ENCODE measurements around the gene MAP1LC3B. TPM values are rescaled to one million over a fixed set of nuclear protein-coding genes. Genes with fewer than 3 reads are reported as not detected.
A peak's percentile ranks its signal among the peaks of the same experiment; 100 is the strongest.
"Not testable (repeated sequence)": the region's sequence is repeated elsewhere in the genome, so short reads cannot be mapped to it uniquely, and the experiment has no call there.

The MAP1LC3B gene
- polyA plus RNA-seq, 1 donor from 2014 or later = 141 TPM

- Mint-ChIP-seq H3K9me3 (no peaks in the 10 kb centered on the region), H3K27me3 (no peaks in the 10 kb centered on the region), H3K36me3 (peaks cover 5% of the 10 kb centered on the region), H3K4me3 (no peak overlapping the region), H3K4me1 (peaks cover 0 to 6% (median 0%) of the 10 kb centered on the region in 3 donors), H3K27ac (no peak overlapping the region)
These were observed 40.8 kb upstream of the MAP1LC3B start for GRCh38 chr16:87351320-87351698.

- H3K4me3 Mint-ChIP-seq = no peak overlapping the region
- no peaks in the 10 kb centered on the region for H3K9me3 Mint-ChIP-seq
- H3K27ac Mint-ChIP-seq = no peak overlapping the region
- H3K36me3 Mint-ChIP-seq = peaks cover 5% of the 10 kb centered on the region
- no peaks in the 10 kb centered on the region for H3K27me3 Mint-ChIP-seq
- H3K4me1 Mint-ChIP-seq = peaks cover 0 to 6% (median 0%) of the 10 kb centered on the region in 3 donors
These were observed 39.3 kb upstream of the MAP1LC3B start for GRCh38 chr16:87352818-87353217.

- H3K4me1 Mint-ChIP-seq = peaks cover 0 to 6% (median 0%) of the 10 kb centered on the region in 3 donors
- no peaks in the 10 kb centered on the region for H3K9me3 Mint-ChIP-seq
- no peaks in the 10 kb centered on the region for H3K27me3 Mint-ChIP-seq
- H3K4me3 Mint-ChIP-seq = no peak overlapping the region
- peaks cover 5% of the 10 kb centered on the region for H3K36me3 Mint-ChIP-seq
- no peak overlapping the region for H3K27ac Mint-ChIP-seq
These were observed 38.5 kb upstream of the MAP1LC3B start for GRCh38 chr16:87353613-87354012.

DNA sequence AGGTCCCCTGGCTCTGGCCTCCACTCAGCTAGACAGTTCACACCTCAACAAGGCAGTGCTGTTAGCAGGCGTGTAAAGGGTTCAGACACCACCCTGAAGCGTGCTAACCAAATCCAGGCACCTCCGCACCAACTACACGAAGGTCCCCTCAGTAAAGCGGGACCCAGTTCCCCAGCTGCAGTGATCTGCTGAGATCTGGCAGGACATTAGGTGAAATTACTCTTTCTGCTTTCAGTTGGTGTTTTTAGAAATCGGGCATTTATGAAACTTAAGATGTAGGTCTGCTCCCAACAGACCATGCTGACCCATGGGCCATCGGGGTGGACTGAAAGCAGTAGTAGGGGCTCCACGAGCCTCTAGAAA is 35.7 kb upstream of the MAP1LC3B start:
- no peak overlapping the region for H3K27ac Mint-ChIP-seq
- H3K4me1 Mint-ChIP-seq = peaks cover 0 to 5% (median 0%) of the 10 kb centered on the region in 3 donors
- H3K4me3 Mint-ChIP-seq = no peak overlapping the region
- H3K27me3 Mint-ChIP-seq = no peaks in the 10 kb centered on the region
- H3K9me3 Mint-ChIP-seq = no peaks in the 10 kb centered on the region
- H3K36me3 Mint-ChIP-seq = peaks cover 2% of the 10 kb centered on the region

DNA sequence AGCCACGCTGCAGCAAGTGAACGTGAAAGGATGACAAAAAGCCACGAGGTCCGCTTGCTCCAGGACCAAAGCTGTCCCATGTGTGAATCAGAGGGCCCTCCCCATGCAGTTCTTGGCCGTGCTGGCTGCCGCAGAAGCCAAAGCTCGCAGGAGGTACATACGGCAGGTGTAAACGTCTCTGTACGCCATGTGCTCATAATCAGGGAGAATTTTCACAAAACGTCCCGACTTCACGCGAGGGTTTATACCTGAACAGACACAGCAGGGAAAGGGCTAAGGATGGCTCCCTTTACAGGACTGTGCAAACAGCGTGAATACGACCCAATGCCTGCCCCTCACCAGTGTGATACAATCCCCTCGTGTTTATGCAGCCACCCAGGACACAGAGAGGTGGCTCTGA is 33.9 kb upstream of the MAP1LC3B start:
- Mint-ChIP-seq H3K27me3 (no peaks in the 10 kb centered on the region), H3K9me3 (no peaks in the 10 kb centered on the region), H3K36me3 (peaks cover 2% of the 10 kb centered on the region), H3K27ac (peak overlapping the region in 1 of 3 donors; percentile 10), H3K4me1 (peaks cover 0 to 5% (median 0%) of the 10 kb centered on the region in 3 donors), H3K4me3 (no peak overlapping the region)

- peaks cover 0 to 5% (median 0%) of the 10 kb centered on the region in 3 donors for H3K4me1 Mint-ChIP-seq
- H3K27me3 Mint-ChIP-seq = no peaks in the 10 kb centered on the region
- no peaks in the 10 kb centered on the region for H3K9me3 Mint-ChIP-seq
- H3K27ac Mint-ChIP-seq = no peak overlapping the region
- H3K36me3 Mint-ChIP-seq = peaks cover 2% of the 10 kb centered on the region
- H3K4me3 Mint-ChIP-seq = no peak overlapping the region
These were observed 33.4 kb upstream of the MAP1LC3B start for GRCh38 chr16:87358696-87359095.

DNA sequence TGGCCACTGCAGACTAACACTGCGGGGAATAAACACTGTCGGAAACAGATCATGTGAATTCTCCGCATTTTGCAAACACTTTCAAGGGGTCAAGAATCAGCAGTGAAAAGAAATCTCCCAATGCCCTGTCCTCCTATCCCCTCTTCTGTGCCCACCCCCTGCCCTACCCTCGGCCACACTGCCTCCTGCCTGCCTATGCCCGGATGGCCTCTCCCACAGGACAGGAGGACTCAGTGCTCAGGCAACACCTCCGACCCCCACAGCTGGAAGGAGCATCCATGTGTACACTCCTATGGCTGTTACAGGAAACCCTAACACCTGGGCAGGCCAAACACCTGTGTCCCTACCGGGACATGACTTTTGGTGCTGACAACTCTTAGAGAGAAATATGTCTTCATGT is 33.0 kb upstream of the MAP1LC3B start:
- no peak overlapping the region for H3K4me3 Mint-ChIP-seq
- no peaks in the 10 kb centered on the region for H3K27me3 Mint-ChIP-seq
- peaks cover 0 to 5% (median 0%) of the 10 kb centered on the region in 3 donors for H3K4me1 Mint-ChIP-seq
- peaks cover 2% of the 10 kb centered on the region for H3K36me3 Mint-ChIP-seq
- H3K9me3 Mint-ChIP-seq = no peaks in the 10 kb centered on the region
- no peak overlapping the region for H3K27ac Mint-ChIP-seq

GRCh38 chr16:87360862-87361610 is 31.1 kb upstream of the MAP1LC3B start:
- no peaks in the 10 kb centered on the region for H3K27me3 Mint-ChIP-seq
- no peaks in the 10 kb centered on the region for H3K9me3 Mint-ChIP-seq
- no peak overlapping the region for H3K4me3 Mint-ChIP-seq
- H3K36me3 Mint-ChIP-seq = peaks cover 2% of the 10 kb centered on the region
- peak overlapping the region in 1 of 3 donors; percentile 16 for H3K27ac Mint-ChIP-seq
- H3K4me1 Mint-ChIP-seq = peaks cover 0 to 5% (median 2%) of the 10 kb centered on the region in 3 donors

GRCh38 chr16:87361916-87362619 is 30.1 kb upstream of the MAP1LC3B start:
- Mint-ChIP-seq H3K27ac (no peak overlapping the region), H3K4me1 (peaks cover 0 to 5% (median 2%) of the 10 kb centered on the region in 3 donors), H3K9me3 (no peaks in the 10 kb centered on the region), H3K36me3 (peaks cover 2% of the 10 kb centered on the region), H3K4me3 (no peak overlapping the region), H3K27me3 (no peaks in the 10 kb centered on the region)

- not testable (repeated sequence) for H3K4me3 Mint-ChIP-seq, H3K27ac Mint-ChIP-seq, H3K27me3 Mint-ChIP-seq, H3K9me3 Mint-ChIP-seq, H3K36me3 Mint-ChIP-seq
- H3K4me1 Mint-ChIP-seq = peaks cover 3 to 15% (median 6%) of the 10 kb centered on the region in 3 donors
These were observed 29.1 kb upstream of the MAP1LC3B start for GRCh38 chr16:87362828-87363559.

- peaks cover 10 to 21% (median 15%) of the 10 kb centered on the region in 3 donors for H3K4me1 Mint-ChIP-seq
- peaks cover 2% of the 10 kb centered on the region for H3K36me3 Mint-ChIP-seq
- H3K27ac Mint-ChIP-seq = no peak overlapping the region
- H3K27me3 Mint-ChIP-seq = no peaks in the 10 kb centered on the region
- H3K4me3 Mint-ChIP-seq = no peak overlapping the region
- no peaks in the 10 kb centered on the region for H3K9me3 Mint-ChIP-seq
These were observed 28.2 kb upstream of the MAP1LC3B start for GRCh38 chr16:87363771-87364455.

DNA sequence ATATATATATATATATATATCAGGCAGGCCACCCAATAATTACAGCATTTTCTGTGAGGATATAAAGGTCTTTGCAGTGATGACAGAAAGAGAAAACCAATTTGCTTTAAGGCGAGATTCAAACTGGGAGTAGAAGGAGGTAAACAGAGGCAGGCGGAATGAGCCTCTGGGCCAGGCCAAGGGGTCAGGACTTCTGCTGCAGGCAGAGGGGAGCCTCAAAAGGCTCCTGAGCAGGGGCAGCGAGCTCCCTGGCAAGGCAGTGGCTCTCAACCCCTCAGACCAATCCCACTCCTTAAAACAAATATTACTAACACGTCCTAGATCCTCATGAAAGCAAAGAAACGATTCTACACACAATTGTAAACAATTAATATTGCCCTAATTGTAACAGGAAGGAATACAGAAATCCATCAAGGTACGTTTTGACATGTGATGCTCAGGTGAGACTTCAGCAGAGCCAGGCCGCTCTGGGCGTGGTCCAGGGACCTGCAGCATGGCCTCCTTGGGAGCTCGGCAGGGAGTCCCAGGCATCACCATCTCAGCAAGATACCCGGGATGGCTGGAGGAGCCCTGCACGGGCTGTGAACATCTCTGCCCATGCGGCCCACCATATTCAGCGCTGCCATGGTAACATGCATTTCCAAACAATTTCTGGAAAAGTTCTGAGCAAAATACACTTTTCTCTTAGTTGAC is 27.0 kb upstream of the MAP1LC3B start:
- Mint-ChIP-seq H3K36me3 (peaks cover 2% of the 10 kb centered on the region), H3K27ac (no peak overlapping the region), H3K4me3 (no peak overlapping the region), H3K9me3 (no peaks in the 10 kb centered on the region), H3K4me1 (peaks cover 10 to 22% (median 19%) of the 10 kb centered on the region in 3 donors), H3K27me3 (no peaks in the 10 kb centered on the region)

- Mint-ChIP-seq H3K27me3 (no peaks in the 10 kb centered on the region), H3K36me3 (no peaks in the 10 kb centered on the region), H3K9me3 (no peaks in the 10 kb centered on the region), H3K4me3 (no peak overlapping the region), H3K27ac (peak overlapping the region in 1 of 3 donors; percentile 48), H3K4me1 (peaks cover 12 to 22% (median 19%) of the 10 kb centered on the region in 3 donors)
These were observed 25.8 kb upstream of the MAP1LC3B start for GRCh38 chr16:87366288-87366687.

- H3K27ac Mint-ChIP-seq = no peak overlapping the region
- H3K4me1 Mint-ChIP-seq = peaks cover 14 to 23% (median 19%) of the 10 kb centered on the region in 3 donors
- H3K9me3 Mint-ChIP-seq = no peaks in the 10 kb centered on the region
- H3K36me3 Mint-ChIP-seq = no peaks in the 10 kb centered on the region
- no peaks in the 10 kb centered on the region for H3K27me3 Mint-ChIP-seq
- H3K4me3 Mint-ChIP-seq = no peak overlapping the region
These were observed 25.2 kb upstream of the MAP1LC3B start for GRCh38 chr16:87366930-87367329.

Measured in IgD-negative memory B cell (primary cell).